ENCODE measurements around the gene EP400.

Gene EP400

GRCh38 chr12:131963381-131963780 is 13.6 kb downstream of the EP400 start:
- DNase-seq (ENCODE audit: low spot score): no peak
- no peak for TF ChIP-seq CTCF (IDR thresholded peaks at IDR 0.05)
- Histone ChIP-seq H3K27ac (no peak overlapping the region), H3K4me3 (no peak overlapping the region)

GRCh38 chr12:131965073-131965472 is 15.3 kb downstream of the EP400 start:
- TF ChIP-seq CTCF (IDR thresholded peaks at IDR 0.05): no peak
- no peak for DNase-seq (ENCODE audit: low spot score)
- Histone ChIP-seq H3K27ac (no peak overlapping the region), H3K4me3 (no peak overlapping the region)

DNA sequence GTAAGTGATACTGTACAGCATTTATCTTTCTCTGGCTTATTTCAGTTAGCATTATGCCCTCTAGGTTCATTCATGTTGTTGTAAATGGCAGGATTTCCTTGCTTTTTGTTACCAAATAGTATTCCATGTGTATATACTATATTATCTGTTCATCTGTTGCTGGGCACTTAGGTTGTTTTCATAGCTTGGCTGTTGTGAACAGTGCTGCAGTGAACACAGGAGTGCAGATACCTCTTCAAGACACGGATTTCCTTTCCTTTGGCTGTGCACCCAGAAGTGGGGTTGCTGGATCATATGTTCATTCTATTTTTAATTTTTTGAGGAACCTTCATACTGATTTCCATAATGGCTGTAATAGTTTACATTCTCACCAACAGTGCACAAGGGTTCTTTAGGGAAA is 21.5 kb downstream of the EP400 start:
- DNase-seq (ENCODE audit: low spot score): no peak
- no peak overlapping the region for H3K4me3 ChIP-seq
- no peak overlapping the region for H3K27ac ChIP-seq
- no peak for TF ChIP-seq CTCF (IDR thresholded peaks at IDR 0.05)

DNA sequence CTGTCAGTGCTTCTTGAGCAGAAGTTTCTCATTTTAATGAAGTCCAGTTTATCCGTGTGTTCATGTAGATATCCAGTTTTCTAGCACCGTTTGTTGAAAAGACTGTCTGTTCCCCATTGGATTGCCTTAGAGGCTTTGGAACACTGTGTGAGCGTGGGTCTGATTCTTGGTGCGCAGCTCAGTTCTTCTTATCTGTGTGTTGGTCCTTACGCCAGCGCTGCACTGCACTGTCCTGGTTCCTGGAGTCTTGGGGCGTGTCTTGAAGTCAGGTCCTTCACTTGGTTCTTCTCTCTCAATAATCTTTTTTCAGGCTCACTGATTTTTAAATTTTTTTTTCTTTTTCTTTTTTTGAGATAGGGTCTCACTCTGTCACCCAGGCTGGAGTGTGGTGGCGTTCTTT is 25.5 kb downstream of the EP400 start:
- no peak for DNase-seq (ENCODE audit: low spot score)
- Histone ChIP-seq H3K27ac (no peak overlapping the region), H3K4me3 (no peak overlapping the region)
- no peak for TF ChIP-seq CTCF (IDR thresholded peaks at IDR 0.05)

- H3K4me3 ChIP-seq: no peak overlapping the region
- no peak for DNase-seq (ENCODE audit: low spot score)
- TF ChIP-seq CTCF (IDR thresholded peaks at IDR 0.05): no peak
- H3K27ac ChIP-seq: no peak overlapping the region
Observed at GRCh38 chr12:131979606-131980005, 29.9 kb downstream of the EP400 start.

GRCh38 chr12:131980263-131980662 is 30.5 kb downstream of the EP400 start:
- Histone ChIP-seq H3K27ac (no peak overlapping the region), H3K4me3 (no peak overlapping the region)
- no peak for TF ChIP-seq CTCF (IDR thresholded peaks at IDR 0.05)
- no peak for DNase-seq (ENCODE audit: low spot score)

DNA sequence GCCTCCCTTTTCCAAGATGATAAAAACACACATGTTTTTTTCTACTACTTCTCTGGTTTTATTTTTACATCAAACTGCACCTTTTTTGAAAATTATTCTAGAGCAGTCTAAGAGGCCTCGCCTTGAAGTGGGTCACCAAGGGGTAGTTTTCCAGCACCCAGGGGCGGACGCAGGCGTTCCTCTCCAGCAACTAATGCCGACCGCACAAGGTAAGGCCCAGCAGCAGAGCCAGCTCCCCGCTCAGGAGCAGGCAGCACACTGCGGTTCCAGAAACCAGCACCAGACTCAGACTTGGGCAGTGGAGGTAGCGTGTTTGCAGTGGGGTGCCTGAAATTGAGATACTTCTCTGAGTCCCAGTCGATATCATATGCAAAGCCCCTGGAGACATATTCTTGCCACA is 31.6 kb downstream of the EP400 start:
- TF ChIP-seq CTCF (IDR thresholded peaks at IDR 0.05): no peak
- Histone ChIP-seq H3K4me3 (no peak overlapping the region), H3K27ac (no peak overlapping the region)
- DNase-seq (ENCODE audit: low spot score): no peak
